Brain microvascular endothelial cell (primary cell): ENCODE data around the gene GALNT18.

Source experiments
- DNase-seq: peaks from one replicate; pipeline ENCODE4 v3.0.0-alpha.2; 2020
- H3K27ac ChIP-seq: fragments of 250-450 bp; sonication (Bioruptor Pico); 2 replicates; pipeline ENCODE4 v1.5.1; 2020; ENCODE audit warnings: mild to moderate bottlenecking, moderate library complexity
- H3K27me3 ChIP-seq: fragments of 250-450 bp; sonication (Bioruptor Pico); replicated peaks from 2 replicates; pipeline ENCODE4 v1.5.1; 2020; ENCODE audit warnings: mild to moderate bottlenecking
- H3K36me3 ChIP-seq: fragments of 250-450 bp; sonication (Bioruptor Pico); replicated peaks from 2 replicates; pipeline ENCODE4 v1.5.1; 2020; ENCODE audit warnings: mild to moderate bottlenecking
- H3K4me3 ChIP-seq: 2 replicates; pipeline ENCODE4 v1.5.1; 2011; ENCODE audit warnings: low read depth, mild to moderate bottlenecking, control low read depth, low read length, moderate library complexity
- CTCF ChIP-seq: IDR thresholded peaks from 2 replicates; pipeline ENCODE4 v1.5.1; 2011; ENCODE audit warnings: low read depth, mild to moderate bottlenecking, moderate library complexity, low read length, control low read depth, inconsistent platforms; ENCODE audit errors: missing control alignments
- in situ Hi-C: cut with HindIII; loops from 2 replicates; pipeline ENCODE4 v1.10.0; 2017; ENCODE audit warnings: low sequenced_read_pairs, low pct_ligation_motif_present

Gene GALNT18

GRCh38 chr11:11552529-11553087, 69.2 kb downstream of the GALNT18 start:
- Histone ChIP-seq H3K27me3 (peaks cover 2% of the 10 kb centered on the region), H3K36me3 (no peaks in the 10 kb centered on the region)
- in situ Hi-C loops, result no loop called here

GRCh38 chr11:11550534-11550933, 71.3 kb downstream of the GALNT18 start:
- Histone ChIP-seq H3K36me3 (no peaks in the 10 kb centered on the region), H3K27ac (no peak overlapping the region), H3K27me3 (peaks cover 2% of the 10 kb centered on the region), H3K4me3 (no peak overlapping the region)
- TF ChIP-seq CTCF, result no peak
- in situ Hi-C loops, result no loop called here
- no peak for DNase-seq

More at GRCh38 chr11:11552529-11553087, 69.2 kb downstream of the GALNT18 start:
- TF ChIP-seq CTCF, result no peak
- Histone ChIP-seq H3K4me3 (no peak overlapping the region), H3K27ac (no peak overlapping the region)
- no peak for DNase-seq

- TF ChIP-seq CTCF, result no peak
- H3K4me3 ChIP-seq, result no peak overlapping the region
- H3K27ac ChIP-seq, result no peak overlapping the region
- in situ Hi-C loops, result no loop called here
- no peaks in the 10 kb centered on the region for H3K36me3 ChIP-seq
- no peak for DNase-seq
- no peaks in the 10 kb centered on the region for H3K27me3 ChIP-seq
Observed at GRCh38 chr11:11545285-11546275, 76.2 kb downstream of the GALNT18 start.

- Histone ChIP-seq H3K27me3 (peaks cover 2% of the 10 kb centered on the region), H3K27ac (no peak overlapping the region), H3K36me3 (no peaks in the 10 kb centered on the region), H3K4me3 (no peak overlapping the region)
- DNase-seq, result no peak
- in situ Hi-C loops, result no loop called here
- no peak for TF ChIP-seq CTCF
Observed at GRCh38 chr11:11543656-11544055, 78.1 kb downstream of the GALNT18 start.

- Histone ChIP-seq H3K27me3 (peaks cover 2% of the 10 kb centered on the region), H3K4me3 (no peak overlapping the region), H3K36me3 (no peaks in the 10 kb centered on the region), H3K27ac (no peak overlapping the region)
- in situ Hi-C loops, result no loop called here
- no peak for TF ChIP-seq CTCF
- DNase-seq, result no peak
Observed at GRCh38 chr11:11540157-11540556, 81.6 kb downstream of the GALNT18 start.
